H1 (cell line): ENCODE data around the gene FBXL14. TPM values are rescaled to one million over a fixed set of nuclear protein-coding genes. Genes with fewer than 3 reads are reported as not detected.
A peak's percentile ranks its signal among the peaks of the same experiment; 100 is the strongest.

Experiments used
- EZH2 ChIP-seq: fragments of 200-600 bp; sonication (generic); IDR thresholded peaks from 2 replicates; pipeline ENCODE4 v1.7.1; 2012; ENCODE audit warnings: low read depth, mild to moderate bottlenecking, moderate library complexity, low read length, inconsistent platforms; ENCODE audit not compliant: severe bottlenecking
- polyA plus RNA-seq, 7 experiments: library from polyadenylated mRNA; depleted of rRNA in 3 of 7; stranded (reverse) in 5 of 7; unstranded in 2 of 7; fragments of >200 nt in 5 of 7; fragments of 200-250 nt in 2 of 7; gene quantifications; 1 replicate in 5 of 7; 2 replicates in 1 of 7; 4 replicates in 1 of 7; pipeline versions ENCODE4 v1.2.1 to v1.2.3, GENCODE V29; 2011 to 2013; ENCODE audit warnings: missing spikeins in 2 of 7, mixed read lengths in 2 of 7
- total RNA-seq: library from RNA; stranded (reverse); fragmentation: NEBNext Ultra II Directional; extraction: Animal tissue kit (Norgen Biotek cat#: 25700); gene quantifications from 2 replicates; pipeline ENCODE4 v1.2.1, GENCODE V29; 2021
- TF ChIP-seq, protein P1 (sequence below): fragments of 300-600 bp; sonication (generic); IDR thresholded peaks from 2 replicates; pipeline ENCODE4 v1.7.1; 2012; ENCODE audit warnings: low read length, moderate library complexity, mild to moderate bottlenecking, inconsistent platforms; ENCODE audit not compliant: insufficient replicate concordance

The FBXL14 gene
- total and polyA plus RNA-seq, 2 of the 8 experiments (the other 6 are each of a cell fraction or from before 2014, with no cell fraction given): 5.5 to 9.6 TPM

DNA sequence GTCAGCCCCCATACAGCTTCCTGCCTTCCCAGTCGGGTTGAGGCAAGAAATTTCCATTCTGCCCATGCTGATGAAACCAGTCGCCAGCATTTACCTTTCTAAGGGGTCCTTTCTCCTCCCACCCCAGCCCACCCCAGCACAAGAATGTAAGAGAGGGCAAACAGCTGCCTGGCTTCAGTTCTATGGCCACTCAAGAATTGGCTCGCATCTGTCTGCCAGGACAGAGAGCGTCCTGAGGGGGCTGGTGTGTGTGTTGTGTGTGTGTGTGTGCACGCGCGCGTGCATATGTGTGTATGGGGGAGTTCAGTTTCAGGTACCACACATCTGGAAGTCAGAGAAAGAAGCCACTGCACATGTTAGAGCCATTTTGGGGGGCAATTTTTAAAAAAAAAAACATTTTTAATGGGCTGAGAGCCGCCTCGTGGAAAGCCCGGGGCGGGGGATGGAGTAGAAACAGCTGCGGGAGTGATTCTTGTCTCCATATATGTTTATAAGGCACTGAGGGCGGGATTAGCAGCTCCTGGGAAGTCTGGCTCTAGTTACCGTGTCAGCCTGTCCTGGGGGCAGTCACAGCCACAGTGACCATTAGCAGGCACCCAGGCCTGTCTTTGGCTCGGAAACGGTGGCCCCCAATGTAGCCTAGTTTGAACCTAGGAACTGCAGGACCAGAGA lies 34.4 kb upstream of the FBXL14 start, which contains the start of gene WNT5B (continued):
- TF ChIP-seq, protein P1, sequence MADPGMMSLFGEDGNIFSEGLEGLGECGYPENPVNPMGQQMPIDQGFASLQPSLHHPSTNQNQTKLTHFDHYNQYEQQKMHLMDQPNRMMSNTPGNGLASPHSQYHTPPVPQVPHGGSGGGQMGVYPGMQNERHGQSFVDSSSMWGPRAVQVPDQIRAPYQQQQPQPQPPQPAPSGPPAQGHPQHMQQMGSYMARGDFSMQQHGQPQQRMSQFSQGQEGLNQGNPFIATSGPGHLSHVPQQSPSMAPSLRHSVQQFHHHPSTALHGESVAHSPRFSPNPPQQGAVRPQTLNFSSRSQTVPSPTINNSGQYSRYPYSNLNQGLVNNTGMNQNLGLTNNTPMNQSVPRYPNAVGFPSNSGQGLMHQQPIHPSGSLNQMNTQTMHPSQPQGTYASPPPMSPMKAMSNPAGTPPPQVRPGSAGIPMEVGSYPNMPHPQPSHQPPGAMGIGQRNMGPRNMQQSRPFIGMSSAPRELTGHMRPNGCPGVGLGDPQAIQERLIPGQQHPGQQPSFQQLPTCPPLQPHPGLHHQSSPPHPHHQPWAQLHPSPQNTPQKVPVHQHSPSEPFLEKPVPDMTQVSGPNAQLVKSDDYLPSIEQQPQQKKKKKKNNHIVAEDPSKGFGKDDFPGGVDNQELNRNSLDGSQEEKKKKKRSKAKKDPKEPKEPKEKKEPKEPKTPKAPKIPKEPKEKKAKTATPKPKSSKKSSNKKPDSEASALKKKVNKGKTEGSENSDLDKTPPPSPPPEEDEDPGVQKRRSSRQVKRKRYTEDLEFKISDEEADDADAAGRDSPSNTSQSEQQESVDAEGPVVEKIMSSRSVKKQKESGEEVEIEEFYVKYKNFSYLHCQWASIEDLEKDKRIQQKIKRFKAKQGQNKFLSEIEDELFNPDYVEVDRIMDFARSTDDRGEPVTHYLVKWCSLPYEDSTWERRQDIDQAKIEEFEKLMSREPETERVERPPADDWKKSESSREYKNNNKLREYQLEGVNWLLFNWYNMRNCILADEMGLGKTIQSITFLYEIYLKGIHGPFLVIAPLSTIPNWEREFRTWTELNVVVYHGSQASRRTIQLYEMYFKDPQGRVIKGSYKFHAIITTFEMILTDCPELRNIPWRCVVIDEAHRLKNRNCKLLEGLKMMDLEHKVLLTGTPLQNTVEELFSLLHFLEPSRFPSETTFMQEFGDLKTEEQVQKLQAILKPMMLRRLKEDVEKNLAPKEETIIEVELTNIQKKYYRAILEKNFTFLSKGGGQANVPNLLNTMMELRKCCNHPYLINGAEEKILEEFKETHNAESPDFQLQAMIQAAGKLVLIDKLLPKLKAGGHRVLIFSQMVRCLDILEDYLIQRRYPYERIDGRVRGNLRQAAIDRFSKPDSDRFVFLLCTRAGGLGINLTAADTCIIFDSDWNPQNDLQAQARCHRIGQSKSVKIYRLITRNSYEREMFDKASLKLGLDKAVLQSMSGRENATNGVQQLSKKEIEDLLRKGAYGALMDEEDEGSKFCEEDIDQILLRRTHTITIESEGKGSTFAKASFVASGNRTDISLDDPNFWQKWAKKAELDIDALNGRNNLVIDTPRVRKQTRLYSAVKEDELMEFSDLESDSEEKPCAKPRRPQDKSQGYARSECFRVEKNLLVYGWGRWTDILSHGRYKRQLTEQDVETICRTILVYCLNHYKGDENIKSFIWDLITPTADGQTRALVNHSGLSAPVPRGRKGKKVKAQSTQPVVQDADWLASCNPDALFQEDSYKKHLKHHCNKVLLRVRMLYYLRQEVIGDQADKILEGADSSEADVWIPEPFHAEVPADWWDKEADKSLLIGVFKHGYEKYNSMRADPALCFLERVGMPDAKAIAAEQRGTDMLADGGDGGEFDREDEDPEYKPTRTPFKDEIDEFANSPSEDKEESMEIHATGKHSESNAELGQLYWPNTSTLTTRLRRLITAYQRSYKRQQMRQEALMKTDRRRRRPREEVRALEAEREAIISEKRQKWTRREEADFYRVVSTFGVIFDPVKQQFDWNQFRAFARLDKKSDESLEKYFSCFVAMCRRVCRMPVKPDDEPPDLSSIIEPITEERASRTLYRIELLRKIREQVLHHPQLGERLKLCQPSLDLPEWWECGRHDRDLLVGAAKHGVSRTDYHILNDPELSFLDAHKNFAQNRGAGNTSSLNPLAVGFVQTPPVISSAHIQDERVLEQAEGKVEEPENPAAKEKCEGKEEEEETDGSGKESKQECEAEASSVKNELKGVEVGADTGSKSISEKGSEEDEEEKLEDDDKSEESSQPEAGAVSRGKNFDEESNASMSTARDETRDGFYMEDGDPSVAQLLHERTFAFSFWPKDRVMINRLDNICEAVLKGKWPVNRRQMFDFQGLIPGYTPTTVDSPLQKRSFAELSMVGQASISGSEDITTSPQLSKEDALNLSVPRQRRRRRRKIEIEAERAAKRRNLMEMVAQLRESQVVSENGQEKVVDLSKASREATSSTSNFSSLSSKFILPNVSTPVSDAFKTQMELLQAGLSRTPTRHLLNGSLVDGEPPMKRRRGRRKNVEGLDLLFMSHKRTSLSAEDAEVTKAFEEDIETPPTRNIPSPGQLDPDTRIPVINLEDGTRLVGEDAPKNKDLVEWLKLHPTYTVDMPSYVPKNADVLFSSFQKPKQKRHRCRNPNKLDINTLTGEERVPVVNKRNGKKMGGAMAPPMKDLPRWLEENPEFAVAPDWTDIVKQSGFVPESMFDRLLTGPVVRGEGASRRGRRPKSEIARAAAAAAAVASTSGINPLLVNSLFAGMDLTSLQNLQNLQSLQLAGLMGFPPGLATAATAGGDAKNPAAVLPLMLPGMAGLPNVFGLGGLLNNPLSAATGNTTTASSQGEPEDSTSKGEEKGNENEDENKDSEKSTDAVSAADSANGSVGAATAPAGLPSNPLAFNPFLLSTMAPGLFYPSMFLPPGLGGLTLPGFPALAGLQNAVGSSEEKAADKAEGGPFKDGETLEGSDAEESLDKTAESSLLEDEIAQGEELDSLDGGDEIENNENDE: no peak
- TF ChIP-seq EZH2: peak; percentile 6
